Measurements from ENCODE around the gene FLG2. TPM values are rescaled to one million over a fixed set of nuclear protein-coding genes. Genes with fewer than 3 reads are reported as not detected.

Gene FLG2
- total RNA-seq (2014; rRNA removed; shearing (Covaris generic)): not detected in 2 replicates
- polyA plus RNA-seq (2015; cell fraction: cytosol; rRNA removed): not detected in 2 replicates
- polyA plus RNA-seq (2015; cell fraction: nucleus; rRNA removed): not detected in 2 replicates

- in situ Hi-C loops (cut with HindIII; ENCODE audit: low pct_unique_long_range_greater_than_20kb, low sequenced_read_pairs): no loop called here
- DNase-seq (ENCODE audit: low read depth, low spot score): no peak
These were observed at the start of gene FLG2 for GRCh38 chr1:152359906-152360305. Gene FLG2, minus strand, starts transcription at chr1:152360006. Its CDS starts 1,122 bp downstream, at chr1:152358884.

- DNase-seq (ENCODE audit: low read depth, low spot score): no peak
These were observed 48.9 kb upstream of the FLG2 start for GRCh38 chr1:152408664-152409063.

GRCh38 chr1:152398812-152399698 lies 39.2 kb upstream of the FLG2 start:
- in situ Hi-C loops (cut with HindIII; ENCODE audit: low pct_unique_long_range_greater_than_20kb, low sequenced_read_pairs): no loop called here
- DNase-seq (ENCODE audit: low read depth, low spot score): peak; percentile 59

More at GRCh38 chr1:152408664-152409063, 48.9 kb upstream of the FLG2 start:
- in situ Hi-C loops (cut with HindIII; ENCODE audit: low pct_unique_long_range_greater_than_20kb, low sequenced_read_pairs): no loop called here

- in situ Hi-C loops (cut with HindIII; ENCODE audit: low pct_unique_long_range_greater_than_20kb, low sequenced_read_pairs): no loop called here
- DNase-seq (ENCODE audit: low read depth, low spot score): peak; percentile 66
These were observed 37.7 kb upstream of the FLG2 start for GRCh38 chr1:152397474-152397873.

GRCh38 chr1:152394151-152394550 lies 34.3 kb upstream of the FLG2 start:
- in situ Hi-C loops (cut with HindIII; ENCODE audit: low pct_unique_long_range_greater_than_20kb, low sequenced_read_pairs): no loop called here

GRCh38 chr1:152392909-152393308 lies 33.1 kb upstream of the FLG2 start:
- in situ Hi-C loops (cut with HindIII; ENCODE audit: low pct_unique_long_range_greater_than_20kb, low sequenced_read_pairs): no loop called here
- no peak for DNase-seq (ENCODE audit: low read depth, low spot score)

More at GRCh38 chr1:152394151-152394550, 34.3 kb upstream of the FLG2 start:
- DNase-seq (ENCODE audit: low read depth, low spot score): no peak

GRCh38 chr1:152388889-152389288 lies 29.1 kb upstream of the FLG2 start:
- DNase-seq (ENCODE audit: low read depth, low spot score): no peak
- in situ Hi-C loops (cut with HindIII; ENCODE audit: low pct_unique_long_range_greater_than_20kb, low sequenced_read_pairs): no loop called here

GRCh38 chr1:152386940-152387339 lies 27.1 kb upstream of the FLG2 start:
- no peak for DNase-seq (ENCODE audit: low read depth, low spot score)
- in situ Hi-C loops (cut with HindIII; ENCODE audit: low pct_unique_long_range_greater_than_20kb, low sequenced_read_pairs): no loop called here

- in situ Hi-C loops (cut with HindIII; ENCODE audit: low pct_unique_long_range_greater_than_20kb, low sequenced_read_pairs): no loop called here
- no peak for DNase-seq (ENCODE audit: low read depth, low spot score)
These were observed 21.1 kb upstream of the FLG2 start for GRCh38 chr1:152380932-152381331.

GRCh38 chr1:152374451-152374850 lies 14.6 kb upstream of the FLG2 start:
- in situ Hi-C loops (cut with HindIII; ENCODE audit: low pct_unique_long_range_greater_than_20kb, low sequenced_read_pairs): no loop called here
- DNase-seq (ENCODE audit: low read depth, low spot score): no peak

- in situ Hi-C loops (cut with HindIII; ENCODE audit: low pct_unique_long_range_greater_than_20kb, low sequenced_read_pairs): no loop called here
- no peak for DNase-seq (ENCODE audit: low read depth, low spot score)
These were observed 12.9 kb upstream of the FLG2 start for GRCh38 chr1:152372672-152373071.

- no peak for DNase-seq (ENCODE audit: low read depth, low spot score)
- in situ Hi-C loops (cut with HindIII; ENCODE audit: low pct_unique_long_range_greater_than_20kb, low sequenced_read_pairs): no loop called here
These were observed 7.6 kb upstream of the FLG2 start for GRCh38 chr1:152367436-152367835.

- no peak for DNase-seq (ENCODE audit: low read depth, low spot score)
- in situ Hi-C loops (cut with HindIII; ENCODE audit: low pct_unique_long_range_greater_than_20kb, low sequenced_read_pairs): no loop called here
These were observed 3.1 kb downstream of the FLG2 start for GRCh38 chr1:152356736-152357135.

GRCh38 chr1:152349611-152350010 lies 10.2 kb downstream of the FLG2 start:
- in situ Hi-C loops (cut with HindIII; ENCODE audit: low pct_unique_long_range_greater_than_20kb, low sequenced_read_pairs): no loop called here

GRCh38 chr1:152348447-152348846 lies 11.4 kb downstream of the FLG2 start:
- in situ Hi-C loops (cut with HindIII; ENCODE audit: low pct_unique_long_range_greater_than_20kb, low sequenced_read_pairs): no loop called here
- DNase-seq (ENCODE audit: low read depth, low spot score): peak; percentile 59

More at GRCh38 chr1:152349611-152350010, 10.2 kb downstream of the FLG2 start:
- DNase-seq (ENCODE audit: low read depth, low spot score): no peak

- peak; percentile 90 for DNase-seq (ENCODE audit: low read depth, low spot score)
- in situ Hi-C loops (cut with HindIII; ENCODE audit: low pct_unique_long_range_greater_than_20kb, low sequenced_read_pairs): no loop called here
These were observed 12.6 kb downstream of the FLG2 start for GRCh38 chr1:152347116-152347728.

- in situ Hi-C loops (cut with HindIII; ENCODE audit: low pct_unique_long_range_greater_than_20kb, low sequenced_read_pairs): no loop called here
- DNase-seq (ENCODE audit: low read depth, low spot score): no peak
These were observed 15.4 kb downstream of the FLG2 start for GRCh38 chr1:152344438-152344837.

GRCh38 chr1:152343006-152343405 lies 16.8 kb downstream of the FLG2 start:
- in situ Hi-C loops (cut with HindIII; ENCODE audit: low pct_unique_long_range_greater_than_20kb, low sequenced_read_pairs): no loop called here

GRCh38 chr1:152335399-152335798 lies 24.4 kb downstream of the FLG2 start:
- DNase-seq (ENCODE audit: low read depth, low spot score): no peak
- in situ Hi-C loops (cut with HindIII; ENCODE audit: low pct_unique_long_range_greater_than_20kb, low sequenced_read_pairs): no loop called here

More at GRCh38 chr1:152343006-152343405, 16.8 kb downstream of the FLG2 start:
- no peak for DNase-seq (ENCODE audit: low read depth, low spot score)
